CD14-positive monocyte (primary cell): ENCODE data around the gene DSTYK. TPM values are rescaled to one million over a fixed set of nuclear protein-coding genes. Genes with fewer than 3 reads are reported as not detected.
A peak's percentile ranks its signal among the peaks of the same experiment; 100 is the strongest.

Source experiments
- DNase-seq, 3 donors: peaks; one replicate each; pipeline ENCODE4 v3.0.0-alpha.2; 2011 to 2022
- H2AFZ ChIP-seq: 2 replicates; pipeline ENCODE4 v1.6.0; 2012; ENCODE audit warnings: mild to moderate bottlenecking, low read depth, low read length, inconsistent platforms; ENCODE audit not compliant: insufficient read depth, poor library complexity, severe bottlenecking
- H3K27ac ChIP-seq, 2 donors: 1 replicate in 1 of 2; 2 replicates in 1 of 2; pipeline ENCODE4 v1.5.1; 2012 to 2013; ENCODE audit warnings: low read length in 2 of 2, control low read depth in 1 of 2, inconsistent platforms in 1 of 2, low read depth in 1 of 2, mild to moderate bottlenecking in 1 of 2
- H3K27me3 ChIP-seq, 2 donors: one replicate each; pipeline versions ENCODE4 v1.6.0 to v1.6.1; 2011 to 2013; ENCODE audit warnings: low read length in 2 of 2; ENCODE audit not compliant: control insufficient read depth in 2 of 2, insufficient read depth in 2 of 2
- H3K36me3 ChIP-seq, 2 donors: replicated peaks in 1 of 2; 1 replicate in 1 of 2; 2 replicates in 1 of 2; pipeline versions ENCODE4 v1.5.1 to v1.6.1; 2012 to 2013; ENCODE audit warnings: low read length in 2 of 2, control low read depth in 1 of 2, inconsistent platforms in 1 of 2, mild to moderate bottlenecking in 1 of 2; ENCODE audit not compliant: insufficient read depth in 2 of 2, control insufficient read depth in 1 of 2
- H3K4me1 ChIP-seq, 2 donors: 1 replicate in 1 of 2; 2 replicates in 1 of 2; pipeline versions ENCODE4 v1.5.1 to v1.6.1; 2012 to 2013; ENCODE audit warnings: low read length in 2 of 2, control low read depth in 1 of 2, inconsistent platforms in 1 of 2, mild to moderate bottlenecking in 1 of 2, moderate library complexity in 1 of 2; ENCODE audit not compliant: insufficient read depth in 2 of 2, control insufficient read depth in 1 of 2
- H3K4me2 ChIP-seq: replicated peaks from 2 replicates; pipeline ENCODE3; 2012; ENCODE audit warnings: low read length, moderate library complexity, mild to moderate bottlenecking; ENCODE audit not compliant: poor library complexity, severe bottlenecking; ENCODE audit errors: extremely low read depth
- H3K4me3 ChIP-seq, 3 experiments: fragments of 200-600 bp in 1 of 3; sonication (generic) in 1 of 3; replicated peaks in 1 of 3; 1 replicate in 2 of 3; 2 replicates in 1 of 3; pipeline ENCODE4 v1.5.1; 2011 to 2013; ENCODE audit warnings: low read length in 3 of 3, mild to moderate bottlenecking in 3 of 3, control low read depth in 2 of 3, low read depth in 2 of 3, inconsistent platforms in 1 of 3, moderate library complexity in 1 of 3
- H3K79me2 ChIP-seq: 2 replicates; pipeline ENCODE4 v1.6.0; 2012; ENCODE audit warnings: mild to moderate bottlenecking, control low read depth, inconsistent platforms, low read length, moderate library complexity; ENCODE audit not compliant: insufficient read depth
- H3K9ac ChIP-seq: 2 replicates; pipeline ENCODE4 v1.6.0; 2017; ENCODE audit warnings: low read length, mild to moderate bottlenecking; ENCODE audit not compliant: insufficient read depth, poor library complexity, severe bottlenecking
- H3K9me3 ChIP-seq, 2 donors: replicated peaks in 1 of 2; 1 replicate in 1 of 2; 2 replicates in 1 of 2; pipeline versions ENCODE4 v1.5.1 to v1.6.1; 2012 to 2013; ENCODE audit warnings: low read length in 2 of 2, control low read depth in 1 of 2; ENCODE audit not compliant: control insufficient read depth in 1 of 2, insufficient read depth in 1 of 2
- H4K20me1 ChIP-seq: 2 replicates; pipeline ENCODE4 v1.6.0; 2012; ENCODE audit warnings: mild to moderate bottlenecking, low read length, control low read depth, moderate library complexity; ENCODE audit not compliant: insufficient read depth
- H3K27ac Mint-ChIP-seq, 7 donors: one replicate each; pipeline ENCODE4 v1.8.0; 2020; ENCODE audit warnings: mild to moderate bottlenecking in 7 of 7, mixed read lengths in 7 of 7, moderate library complexity in 6 of 7, inconsistent platforms in 2 of 7
- H3K27me3 Mint-ChIP-seq, 3 donors: one replicate each; pipeline ENCODE4 v1.8.0; 2021 to 2022; ENCODE audit warnings: low read depth in 3 of 3, mild to moderate bottlenecking in 3 of 3, mixed read lengths in 3 of 3, moderate library complexity in 3 of 3, inconsistent platforms in 1 of 3
- H3K36me3 Mint-ChIP-seq, 2 donors: one replicate each; pipeline ENCODE4 v1.8.0; 2020; ENCODE audit warnings: mixed read lengths in 2 of 2, inconsistent platforms in 1 of 2, mild to moderate bottlenecking in 1 of 2
- H3K4me1 Mint-ChIP-seq: one replicate; pipeline ENCODE4 v1.8.0; 2020; ENCODE audit warnings: mild to moderate bottlenecking, mixed read lengths
- H3K4me3 Mint-ChIP-seq, 2 donors: one replicate each; pipeline ENCODE4 v1.8.0; 2020; ENCODE audit warnings: mild to moderate bottlenecking in 2 of 2, mixed read lengths in 2 of 2, moderate library complexity in 1 of 2
- H3K9me3 Mint-ChIP-seq, 7 donors: one replicate each; pipeline ENCODE4 v1.8.0; 2020 to 2022; ENCODE audit warnings: mixed read lengths in 7 of 7, mild to moderate bottlenecking in 6 of 7, moderate library complexity in 6 of 7, inconsistent platforms in 2 of 7
- CTCF ChIP-seq: fragments of 200-600 bp; IDR thresholded peaks from one replicate; pipeline ENCODE4 v1.8.0; 2022; ENCODE audit warnings: antibody characterized with exemption, mild to moderate bottlenecking
- WGBS: methylation state at CpG from one replicate; pipeline ENCODE4 v1.1.5; 2013; ENCODE audit warnings: missing lambda C conversion rate; ENCODE audit not compliant: insufficient coverage; 5-methylcytosine and 5-hydroxymethylcytosine counted together
- intact Hi-C, 2 donors: fragments of 100-400 bp; cut with micrococcal nuclease; formaldehyde crosslinking; loops; one replicate each; pipeline versions ENCODE4 v1.15.0 to v1.15.1; 2023
- polyA plus RNA-seq, 3 donors: library from polyadenylated mRNA; depleted of rRNA in 1 of 3; unstranded in 2 of 3; stranded (reverse) in 1 of 3; fragments of 300-500 nt in 2 of 3; fragments of >200 nt in 1 of 3; fragmentation: Illumina TruSeq in 2 of 3; gene quantifications; 1 replicate in 2 of 3; 2 replicates in 1 of 3; pipeline ENCODE4 v1.2.3, GENCODE V29; 2012 to 2021

Gene DSTYK
- polyA plus RNA-seq, 3 donors = 2.9 to 6.5 (median 3.8) TPM

GRCh38 chr1:205171369-205171768 is 40.1 kb downstream of the DSTYK start:
- Histone ChIP-seq H3K9me3 (no peaks in the 10 kb centered on the region), H4K20me1 (peaks cover 31% of the 10 kb centered on the region), H3K9ac (no peak overlapping the region), H3K4me3 (no peak overlapping the region), H3K4me2 (no peak overlapping the region), H3K36me3 (peaks cover 38 to 80% of the 10 kb centered on the region in 2 donors), H3K79me2 (peaks cover 3% of the 10 kb centered on the region), H3K4me1 (peaks cover 0 to 11% of the 10 kb centered on the region in 2 donors), H3K27me3 (no peaks in the 10 kb centered on the region), H3K27ac (no peak overlapping the region), H2AFZ (no peak overlapping the region)
- intact Hi-C loops = no loop called here
- WGBS = no CpG with 5 or more reads among the region's 5 CpGs
- peaks cover 9% of the 10 kb centered on the region for H3K4me1 Mint-ChIP-seq
- no peaks in the 10 kb centered on the region for H3K27me3 Mint-ChIP-seq
- no peak for DNase-seq
- peak overlapping the region in 1 of 7 donors; percentile 6 for H3K27ac Mint-ChIP-seq
- TF ChIP-seq CTCF = no peak
- H3K9me3 Mint-ChIP-seq = no peaks in the 10 kb centered on the region
- no peak overlapping the region for H3K4me3 Mint-ChIP-seq
- H3K36me3 Mint-ChIP-seq = peaks cover 67 to 73% of the 10 kb centered on the region in 2 donors

GRCh38 chr1:205170532-205171269 is 40.8 kb downstream of the DSTYK start:
- Mint-ChIP-seq H3K4me3 (no peak overlapping the region), H3K4me1 (peaks cover 4% of the 10 kb centered on the region), H3K9me3 (no peaks in the 10 kb centered on the region), H3K36me3 (peaks cover 70 to 71% of the 10 kb centered on the region in 2 donors), H3K27me3 (no peaks in the 10 kb centered on the region), H3K27ac (peak overlapping the region in 1 of 7 donors; percentile 68)
- Histone ChIP-seq H3K27ac (no peak overlapping the region), H3K9ac (no peak overlapping the region), H3K4me2 (no peak overlapping the region), H3K27me3 (no peaks in the 10 kb centered on the region), H3K4me3 (no peak overlapping the region), H3K4me1 (peaks cover 0 to 6% of the 10 kb centered on the region in 2 donors), H2AFZ (no peak overlapping the region), H4K20me1 (peaks cover 28% of the 10 kb centered on the region), H3K36me3 (peaks cover 43 to 85% of the 10 kb centered on the region in 2 donors), H3K9me3 (no peaks in the 10 kb centered on the region), H3K79me2 (peaks cover 10% of the 10 kb centered on the region)
- intact Hi-C loops = no loop called here
- TF ChIP-seq CTCF = no peak
- 90% methylated on average over 3 of the region's 9 CpGs for WGBS
- no peak for DNase-seq
